Parathyroid adenoma (tissue), 2 donors: ENCODE data around the gene NEK1.
A peak's percentile ranks its signal among the peaks of the same experiment; 100 is the strongest.

ENCODE experiments used
- H2AFZ ChIP-seq: fragments of 300-600 bp; sonication (generic); one replicate; pipeline ENCODE4 v1.7.0; 2017; ENCODE audit warnings: antibody characterized with exemption, mild to moderate bottlenecking
- H3K27ac ChIP-seq: fragments of 300-600 bp; sonication (generic); one replicate; pipeline ENCODE4 v1.7.0; 2017
- H3K27me3 ChIP-seq: fragments of 300-600 bp; sonication (generic); one replicate; pipeline ENCODE4 v1.7.0; 2017; ENCODE audit warnings: low read length; ENCODE audit not compliant: control insufficient read depth, insufficient read depth
- H3K36me3 ChIP-seq: fragments of 300-600 bp; sonication (generic); one replicate; pipeline ENCODE4 v1.7.0; 2017; ENCODE audit warnings: low read length; ENCODE audit not compliant: control insufficient read depth, insufficient read depth
- H3K4me1 ChIP-seq: fragments of 300-600 bp; sonication (generic); one replicate; pipeline ENCODE4 v1.7.0; 2017; ENCODE audit warnings: control low read depth
- H3K4me2 ChIP-seq: fragments of 300-600 bp; sonication (generic); one replicate; pipeline ENCODE4 v1.7.0; 2017; ENCODE audit warnings: low read length
- H3K4me3 ChIP-seq: fragments of 300-600 bp; sonication (generic); one replicate; pipeline ENCODE4 v1.7.0; 2017; ENCODE audit warnings: low read depth, low read length
- H3K79me2 ChIP-seq: fragments of 300-600 bp; sonication (generic); one replicate; pipeline ENCODE4 v1.7.0; 2017; ENCODE audit warnings: control low read depth
- H3K9ac ChIP-seq: fragments of 300-600 bp; sonication (generic); one replicate; pipeline ENCODE4 v1.7.0; 2017; ENCODE audit warnings: mild to moderate bottlenecking
- H3K9me3 ChIP-seq: fragments of 300-600 bp; sonication (generic); one replicate; pipeline ENCODE4 v1.7.0; 2017; ENCODE audit warnings: low read length; ENCODE audit not compliant: control insufficient read depth
- CTCF ChIP-seq: fragments of 300-600 bp; sonication (generic); IDR thresholded peaks from one replicate; pipeline ENCODE4 v1.7.0; 2017; ENCODE audit warnings: antibody characterized with exemption, mild to moderate bottlenecking
- donor health status: primary hyperparathyroidism.

Gene NEK1

GRCh38 chr4:169359961-169360360 is 252.4 kb downstream of the NEK1 start:
- Histone ChIP-seq H3K27me3 (no peaks in the 10 kb centered on the region), H3K27ac (no peak overlapping the region), H3K9ac (no peak overlapping the region), H3K9me3 (no peaks in the 10 kb centered on the region), H3K4me2 (no peak overlapping the region), H3K36me3 (no peaks in the 10 kb centered on the region), H2AFZ (no peak overlapping the region), H3K4me1 (no peaks in the 10 kb centered on the region), H3K4me3 (no peak overlapping the region), H3K79me2 (no peaks in the 10 kb centered on the region)
- no peak for TF ChIP-seq CTCF

GRCh38 chr4:169352360-169352759 is 260.0 kb downstream of the NEK1 start:
- no peaks in the 10 kb centered on the region for H3K4me1 ChIP-seq
- H3K27ac ChIP-seq, result no peak overlapping the region
- H3K27me3 ChIP-seq, result no peaks in the 10 kb centered on the region
- no peak overlapping the region for H3K4me2 ChIP-seq
- no peaks in the 10 kb centered on the region for H3K9me3 ChIP-seq
- no peak overlapping the region for H3K4me3 ChIP-seq
- no peak overlapping the region for H2AFZ ChIP-seq
- H3K36me3 ChIP-seq, result no peaks in the 10 kb centered on the region
- no peak overlapping the region for H3K9ac ChIP-seq
- no peak for TF ChIP-seq CTCF
- no peaks in the 10 kb centered on the region for H3K79me2 ChIP-seq

- Histone ChIP-seq H3K4me3 (no peak overlapping the region), H3K36me3 (no peaks in the 10 kb centered on the region), H2AFZ (peak overlapping the region; percentile 17), H3K9ac (no peak overlapping the region), H3K9me3 (no peaks in the 10 kb centered on the region), H3K27ac (no peak overlapping the region), H3K79me2 (no peaks in the 10 kb centered on the region), H3K27me3 (no peaks in the 10 kb centered on the region), H3K4me1 (no peaks in the 10 kb centered on the region), H3K4me2 (no peak overlapping the region)
- no peak for TF ChIP-seq CTCF
Measured at GRCh38 chr4:169351872-169352271, 260.5 kb downstream of the NEK1 start.

- no peak overlapping the region for H3K27ac ChIP-seq
- H3K4me1 ChIP-seq, result no peaks in the 10 kb centered on the region
- no peaks in the 10 kb centered on the region for H3K36me3 ChIP-seq
- TF ChIP-seq CTCF, result no peak
- H3K4me2 ChIP-seq, result no peak overlapping the region
- H2AFZ ChIP-seq, result no peak overlapping the region
- H3K4me3 ChIP-seq, result no peak overlapping the region
- no peaks in the 10 kb centered on the region for H3K9me3 ChIP-seq
- no peaks in the 10 kb centered on the region for H3K27me3 ChIP-seq
- no peak overlapping the region for H3K9ac ChIP-seq
- no peaks in the 10 kb centered on the region for H3K79me2 ChIP-seq
Measured at GRCh38 chr4:169348541-169348940, 263.8 kb downstream of the NEK1 start.

GRCh38 chr4:169346840-169347239 is 265.5 kb downstream of the NEK1 start:
- Histone ChIP-seq H2AFZ (no peak overlapping the region), H3K4me2 (no peak overlapping the region), H3K4me1 (no peaks in the 10 kb centered on the region), H3K27ac (no peak overlapping the region), H3K9me3 (no peaks in the 10 kb centered on the region), H3K27me3 (no peaks in the 10 kb centered on the region), H3K9ac (no peak overlapping the region), H3K79me2 (no peaks in the 10 kb centered on the region), H3K36me3 (no peaks in the 10 kb centered on the region), H3K4me3 (no peak overlapping the region)
- no peak for TF ChIP-seq CTCF
